GM19240 (cell line): ENCODE measurements around the gene COMMD3.
"Not testable (repeated sequence)": the region's sequence is repeated elsewhere in the genome, so short reads cannot be mapped to it uniquely, and the experiment has no call there.

Experiments
- DNase-seq: peaks from one replicate; pipeline ENCODE4 v3.0.0; 2011; ENCODE audit warnings: low spot score; ENCODE audit not compliant: insufficient read length

The COMMD3 gene

GRCh38 chr10:22338931-22339330 is 22.7 kb downstream of the COMMD3 start:
- DNase-seq = no peak

DNA sequence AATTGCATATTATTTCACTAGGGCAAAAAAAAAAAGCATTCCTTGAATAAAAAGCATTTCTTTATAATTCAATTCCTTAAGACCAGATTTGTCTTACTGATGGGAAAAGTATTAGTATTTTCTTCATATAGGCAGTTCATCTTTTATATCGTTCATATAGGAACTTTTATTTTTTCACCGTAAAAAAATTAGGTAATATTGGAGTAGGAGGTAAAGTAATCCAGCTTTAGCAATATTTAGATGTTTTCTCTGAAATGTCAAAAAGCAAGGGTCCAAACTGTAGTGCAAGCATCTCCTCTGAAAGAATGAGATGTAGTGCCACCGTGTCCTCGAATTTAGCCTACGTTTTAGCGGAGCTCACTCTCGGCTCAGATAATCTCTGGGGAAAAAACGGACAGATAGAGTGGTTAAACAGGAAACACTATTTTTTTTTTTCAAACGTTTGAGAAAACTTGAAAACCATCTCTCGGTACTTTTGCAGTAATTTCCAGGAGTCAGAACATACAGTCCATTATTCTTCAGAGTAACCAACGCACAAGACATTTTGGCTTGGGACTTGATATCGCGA is 23.7 kb downstream of the COMMD3 start:
- no peak for DNase-seq

DNA sequence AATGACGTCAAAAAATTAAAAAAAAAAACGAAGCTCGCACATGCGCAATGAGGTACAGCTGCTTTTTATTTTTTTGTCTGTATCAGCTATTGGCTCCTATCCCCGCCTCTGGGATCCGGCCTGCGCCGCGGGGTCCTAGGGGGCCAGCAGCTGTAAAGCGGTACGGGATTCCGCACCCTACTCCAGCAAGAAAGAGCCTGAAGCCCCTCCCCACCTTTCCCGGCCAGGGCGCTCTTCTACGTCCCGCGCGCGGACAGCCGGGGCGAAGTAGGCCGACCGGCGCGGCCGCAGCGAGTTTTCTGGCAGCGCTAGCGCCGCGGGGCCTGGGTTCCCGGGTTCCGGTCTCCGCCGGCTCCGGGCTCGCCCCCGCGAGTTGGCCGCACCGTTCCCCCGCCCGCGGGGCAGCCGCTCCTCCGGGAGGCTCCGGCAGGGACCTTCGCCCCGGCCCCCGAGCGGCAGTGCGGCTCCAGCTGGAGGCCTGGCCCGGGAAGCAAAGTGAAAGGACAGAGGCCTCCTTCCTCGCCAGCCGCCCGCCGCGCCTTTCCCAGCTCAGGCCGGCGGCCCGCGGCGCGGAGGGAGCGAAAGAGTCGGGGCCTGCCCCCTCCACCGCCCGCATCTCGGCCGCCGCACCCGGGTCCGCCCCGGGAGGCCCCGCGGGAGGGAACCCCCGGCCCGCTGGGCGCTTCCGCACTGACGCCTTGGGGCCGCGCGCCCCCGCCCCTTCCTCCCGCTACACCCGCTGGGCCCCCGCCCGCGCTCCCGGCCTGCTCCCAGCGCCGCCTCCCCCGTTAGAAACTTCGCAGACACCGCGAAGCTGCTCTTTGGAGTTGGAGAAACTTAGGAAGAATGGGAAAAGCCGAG is 24.4 kb downstream of the COMMD3 start:
- DNase-seq = no peak

DNA sequence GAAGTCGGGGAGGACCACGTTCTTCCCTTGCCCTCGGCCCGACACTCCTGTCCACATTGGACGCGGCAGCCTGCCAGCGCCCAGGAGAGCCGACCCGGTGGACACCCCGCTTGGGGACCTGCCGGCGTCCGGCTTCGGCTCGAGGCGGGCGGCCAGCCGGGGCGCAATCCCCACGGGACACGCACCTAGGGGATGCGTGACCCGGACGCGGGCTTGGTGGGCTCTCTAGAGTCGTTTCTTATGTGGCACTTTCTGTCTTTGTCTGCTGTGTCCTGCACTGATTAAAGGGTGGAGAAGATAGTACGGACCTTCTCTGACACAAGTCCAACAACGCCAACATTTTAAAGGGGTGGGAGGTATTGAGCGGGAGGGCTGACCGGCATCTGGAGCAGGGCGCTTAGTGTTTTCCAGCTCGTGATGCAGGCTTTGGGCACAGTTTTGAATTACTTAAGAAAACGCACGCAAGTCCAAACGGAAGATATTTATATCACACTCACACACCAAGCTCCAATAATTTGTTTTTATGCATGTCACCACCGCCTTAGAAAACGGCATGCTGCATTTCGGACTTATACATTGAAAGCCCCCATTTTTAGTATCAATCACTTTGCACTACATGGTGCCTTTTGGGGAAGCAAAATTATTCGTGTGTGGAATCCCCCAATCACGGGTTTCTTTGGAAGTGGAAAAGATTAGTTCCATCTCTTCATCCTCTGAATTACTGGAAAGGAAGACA is 25.2 kb downstream of the COMMD3 start:
- DNase-seq = no peak

GRCh38 chr10:22341926-22342196 is 25.7 kb downstream of the COMMD3 start:
- DNase-seq = no peak

DNA sequence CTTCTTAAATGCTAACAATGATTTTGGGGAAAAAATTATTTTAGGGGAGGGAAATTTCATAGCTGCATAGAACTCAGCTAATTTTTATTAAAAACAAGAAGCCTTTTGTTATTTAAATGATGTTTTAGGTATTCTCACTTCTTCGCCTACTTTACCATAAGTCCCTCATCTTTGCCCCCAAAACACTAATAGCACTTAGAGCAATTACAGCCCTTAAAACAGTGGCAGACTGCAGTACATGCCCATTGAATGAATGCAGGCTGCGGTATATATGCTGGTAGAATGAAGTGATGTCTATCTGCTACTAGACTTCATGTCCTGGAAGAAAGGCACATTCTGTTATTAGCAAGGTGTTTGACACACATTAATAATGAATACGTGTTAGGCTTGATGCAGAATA is 26.2 kb downstream of the COMMD3 start:
- no peak for DNase-seq

DNA sequence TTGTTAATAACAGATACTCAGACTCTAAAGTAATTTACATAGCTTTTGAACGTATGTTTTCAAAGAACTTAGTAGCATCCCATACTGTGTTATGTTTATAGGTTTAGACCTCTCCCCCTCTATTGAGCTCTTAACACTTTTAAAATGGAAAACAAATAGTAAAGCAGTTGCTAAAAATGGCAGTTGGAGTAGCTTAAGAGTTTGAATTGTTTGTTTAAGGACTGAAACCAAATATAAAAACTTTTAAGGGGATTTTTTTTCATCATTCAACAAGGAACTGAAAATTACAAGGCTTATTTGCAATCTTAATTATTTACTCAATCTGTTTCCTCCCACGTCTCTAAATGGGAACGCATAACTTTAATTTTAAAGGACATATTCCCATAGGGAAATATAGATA is 27.5 kb downstream of the COMMD3 start:
- no peak for DNase-seq

DNA sequence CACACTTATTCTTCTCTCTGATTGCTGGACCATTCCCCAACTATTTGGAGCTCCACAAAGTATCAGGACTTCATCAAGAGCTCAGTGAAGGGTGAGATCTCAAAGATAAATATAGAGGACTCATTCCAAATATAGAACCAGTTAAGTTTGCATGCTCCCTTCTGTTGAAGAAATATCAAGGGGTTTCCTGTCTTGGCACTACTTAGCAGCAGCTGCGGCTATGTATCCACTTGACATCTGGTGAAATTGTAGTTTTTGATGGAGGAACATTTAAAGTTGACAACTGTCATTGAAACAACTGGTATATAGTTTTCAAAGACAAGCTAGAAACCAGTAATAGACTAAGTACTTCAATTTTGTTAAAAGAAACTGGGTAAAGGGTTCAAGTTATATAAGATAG is 28.1 kb downstream of the COMMD3 start:
- DNase-seq = no peak

DNA sequence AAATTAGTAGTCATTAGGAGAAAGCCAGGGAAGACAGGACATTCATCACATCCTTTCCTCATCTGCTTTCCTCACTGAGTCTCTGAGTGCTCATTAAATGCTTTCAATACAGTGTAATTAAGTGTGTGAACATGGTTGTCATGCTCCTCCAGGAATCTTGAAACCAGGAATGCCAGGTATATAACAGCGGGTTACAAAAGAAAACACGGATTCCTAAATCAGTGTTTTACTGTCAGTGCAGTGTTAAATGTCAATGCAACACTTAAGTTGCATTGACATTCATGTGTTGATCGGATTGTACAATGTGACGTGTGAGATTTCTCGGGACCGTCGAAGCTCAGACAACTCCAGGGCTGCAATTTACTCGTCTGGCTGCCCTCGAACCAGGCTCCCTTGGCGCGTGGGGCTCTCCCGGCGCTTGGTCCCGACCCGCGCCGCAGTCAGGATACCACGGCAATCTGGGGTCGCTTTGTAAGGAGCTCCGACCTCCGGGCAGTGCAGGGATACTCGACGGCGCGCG is 28.7 kb downstream of the COMMD3 start:
- no peak for DNase-seq

- DNase-seq = no peak
These were observed 29.3 kb downstream of the COMMD3 start, which contains the start of gene SPAG6 for GRCh38 chr10:22345301-22346095. Gene SPAG6, plus strand, starts transcription at chr10:22345496. Its CDS starts 116 bp downstream, at chr10:22345612.

DNA sequence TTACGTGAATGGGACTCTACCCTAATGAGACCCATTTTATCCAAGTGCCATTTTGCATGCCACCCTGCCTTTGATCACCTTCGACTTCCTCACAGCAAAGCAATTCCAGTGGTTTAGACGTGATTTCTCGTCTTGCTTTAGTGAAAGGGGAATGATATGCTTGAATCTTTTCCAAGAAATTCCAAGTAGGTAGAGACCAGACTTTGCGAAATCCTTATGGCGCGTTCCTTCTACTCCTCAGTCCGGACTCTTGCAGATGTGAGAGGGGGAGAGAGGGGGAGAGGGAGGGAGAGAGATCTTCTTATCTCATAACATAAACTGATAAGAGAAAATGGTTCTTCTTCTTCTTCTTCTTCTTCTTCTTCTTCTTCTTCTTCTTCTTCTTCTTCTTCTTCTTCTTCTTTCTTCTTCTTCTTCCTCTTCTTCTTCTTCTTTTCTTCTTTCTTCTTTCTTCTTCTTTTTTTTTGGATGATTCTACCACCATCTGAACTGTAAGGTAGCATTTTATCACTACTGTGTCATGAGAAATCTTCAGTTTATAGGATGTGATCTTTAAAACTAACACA is 30.0 kb downstream of the COMMD3 start:
- no peak for DNase-seq

- no peak for DNase-seq
These were observed 33.6 kb downstream of the COMMD3 start for GRCh38 chr10:22349755-22350154.

- no peak for DNase-seq
These were observed 35.0 kb downstream of the COMMD3 start for GRCh38 chr10:22351131-22351703.

GRCh38 chr10:22356324-22356873 is 40.2 kb downstream of the COMMD3 start:
- no peak for DNase-seq

DNA sequence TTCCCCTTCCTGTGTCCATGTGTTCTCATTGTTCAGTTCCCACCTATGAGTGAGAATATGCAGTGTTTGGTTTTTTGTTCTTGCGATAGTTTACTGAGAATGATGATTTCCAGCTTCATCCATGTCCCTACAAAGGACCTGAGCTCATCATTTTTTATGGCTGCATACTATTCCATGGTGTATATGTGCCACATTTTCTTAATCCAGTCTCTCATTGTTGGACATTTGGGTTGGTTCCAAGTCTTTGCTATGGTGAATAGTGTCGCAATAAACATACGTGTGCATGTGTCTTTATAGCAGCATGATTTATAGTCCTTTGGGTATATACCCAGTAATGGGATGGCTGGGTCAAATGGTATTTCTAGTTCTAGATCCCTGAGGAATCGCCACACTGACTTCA is 41.6 kb downstream of the COMMD3 start:
- not testable (repeated sequence) for DNase-seq

GRCh38 chr10:22363305-22363704 is 47.1 kb downstream of the COMMD3 start:
- DNase-seq = no peak

DNA sequence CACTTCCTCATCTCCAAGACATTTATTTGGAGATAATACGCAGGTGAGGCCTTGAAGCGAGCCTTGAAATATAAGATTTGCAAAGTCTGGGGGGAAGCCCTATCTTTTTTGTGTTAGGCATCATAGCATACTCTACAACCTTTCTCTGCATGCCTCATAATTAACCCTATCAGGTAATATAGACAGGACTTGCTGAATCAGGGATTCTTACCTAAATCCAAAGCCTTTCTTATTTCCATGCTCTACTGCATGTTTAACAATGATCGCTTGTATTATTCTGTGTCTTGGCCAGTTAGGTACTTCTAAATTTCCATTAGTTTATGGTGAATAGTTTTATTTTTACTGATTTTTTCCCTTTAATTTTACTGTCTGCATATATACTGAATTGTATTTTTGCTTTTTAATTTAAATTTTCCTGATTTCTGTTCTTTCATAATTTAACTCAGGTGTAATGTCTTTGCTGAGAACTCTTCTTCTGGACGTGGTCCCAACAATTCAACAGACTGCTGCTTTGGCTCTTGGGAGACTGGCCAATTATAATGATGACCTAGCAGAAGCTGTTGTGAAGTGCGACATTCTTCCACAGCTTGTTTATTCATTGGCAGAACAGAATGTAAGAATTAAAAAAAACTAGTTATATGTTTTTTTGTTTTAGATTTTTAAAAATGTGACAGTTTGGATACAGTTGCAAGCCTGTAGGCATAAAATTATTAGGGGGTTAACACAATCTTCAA is 48.4 kb downstream of the COMMD3 start:
- DNase-seq = no peak

DNA sequence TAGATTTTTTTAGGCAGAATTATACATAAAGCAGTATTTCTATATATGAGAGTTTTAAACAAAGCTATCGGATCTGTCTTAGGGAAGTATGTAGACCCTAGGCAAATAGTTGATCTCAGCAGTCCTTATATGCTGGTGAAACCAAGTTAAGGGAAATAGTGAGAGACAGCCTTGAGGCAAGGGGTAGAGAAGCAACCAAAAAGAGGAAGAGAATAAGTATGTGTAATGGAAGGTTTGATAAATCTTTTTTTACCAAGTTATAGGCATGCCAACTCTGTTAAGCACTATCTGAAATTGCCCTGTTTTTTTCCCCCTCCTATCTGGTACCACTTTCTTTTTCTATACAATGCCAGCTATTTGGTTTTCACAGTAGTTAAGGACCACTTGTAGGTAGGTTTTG is 49.0 kb downstream of the COMMD3 start:
- DNase-seq = no peak

- no peak for DNase-seq
These were observed 49.7 kb downstream of the COMMD3 start for GRCh38 chr10:22365644-22366434.
